Activated T-cell treated with anti-CD3 and anti-CD28 coated beads for 48 hours (primary cell): ENCODE data around the gene NUTM2E.
"Not testable (repeated sequence)": the region's sequence is repeated elsewhere in the genome, so short reads cannot be mapped to it uniquely, and the experiment has no call there.

Experiments
- DNase-seq: peaks from one replicate; pipeline ENCODE4 v3.0.0-alpha.2; 2020; ENCODE audit warnings: low read depth

Gene NUTM2E

GRCh38 chr10:79826496-79827215 lies at the start of gene NUTM2E:
Gene NUTM2E, plus strand, starts transcription at chr10:79826739. Its CDS starts 15,002 bp downstream, at chr10:79841741.
- peak; percentile 66 for DNase-seq

- DNase-seq: not testable (repeated sequence)
These were observed 48.5 kb upstream of the NUTM2E start for GRCh38 chr10:79777997-79778396.

GRCh38 chr10:79779310-79779938 lies 47.1 kb upstream of the NUTM2E start:
- DNase-seq: peak; percentile 47

GRCh38 chr10:79779992-79780391 lies 46.5 kb upstream of the NUTM2E start:
- DNase-seq: not testable (repeated sequence)

- not testable (repeated sequence) for DNase-seq
These were observed 45.0 kb upstream of the NUTM2E start for GRCh38 chr10:79781584-79781983.

- DNase-seq: not testable (repeated sequence)
These were observed 39.0 kb upstream of the NUTM2E start for GRCh38 chr10:79787455-79787952.

GRCh38 chr10:79789351-79789750 lies 37.2 kb upstream of the NUTM2E start:
- not testable (repeated sequence) for DNase-seq

GRCh38 chr10:79791906-79792517 lies 34.5 kb upstream of the NUTM2E start:
- DNase-seq: not testable (repeated sequence)

- DNase-seq: not testable (repeated sequence)
These were observed 27.2 kb upstream of the NUTM2E start for GRCh38 chr10:79799337-79799736.

- not testable (repeated sequence) for DNase-seq
These were observed 20.7 kb upstream of the NUTM2E start for GRCh38 chr10:79805857-79806256.

- DNase-seq: not testable (repeated sequence)
These were observed 14.6 kb upstream of the NUTM2E start for GRCh38 chr10:79811895-79812294.

- not testable (repeated sequence) for DNase-seq
These were observed 10.2 kb upstream of the NUTM2E start for GRCh38 chr10:79816290-79816689.

- peak; percentile 12 for DNase-seq
These were observed 3.2 kb upstream of the NUTM2E start for GRCh38 chr10:79823387-79823786.

GRCh38 chr10:79825587-79826011 lies 940 bp upstream of the NUTM2E start:
- DNase-seq: not testable (repeated sequence)

GRCh38 chr10:79826131-79826495 lies 426 bp upstream of the NUTM2E start:
- DNase-seq: not testable (repeated sequence)

- DNase-seq: not testable (repeated sequence)
These were observed 7.3 kb downstream of the NUTM2E start for GRCh38 chr10:79833833-79834232.

- DNase-seq: not testable (repeated sequence)
These were observed 9.4 kb downstream of the NUTM2E start for GRCh38 chr10:79835891-79836290.

GRCh38 chr10:79836891-79837290 lies 10.4 kb downstream of the NUTM2E start:
- DNase-seq: not testable (repeated sequence)

GRCh38 chr10:79838441-79838840 lies 11.9 kb downstream of the NUTM2E start:
- DNase-seq: not testable (repeated sequence)

- DNase-seq: not testable (repeated sequence)
These were observed 26.8 kb downstream of the NUTM2E start for GRCh38 chr10:79853191-79853854.

- DNase-seq: not testable (repeated sequence)
These were observed 35.7 kb downstream of the NUTM2E start for GRCh38 chr10:79862269-79862668.

- DNase-seq: not testable (repeated sequence)
These were observed 36.3 kb downstream of the NUTM2E start for GRCh38 chr10:79862803-79863202.
